GM19193 (cell line): ENCODE results near the gene LRRC74B.

ENCODE experiments used
- POLR2A ChIP-seq: IDR thresholded peaks from 4 replicates; pipeline ENCODE4 v1.6.1; 2011; ENCODE audit not compliant: insufficient read depth, insufficient read length; ENCODE audit errors: extremely low read depth

Gene LRRC74B

GRCh38 chr22:21038405-21038804 is 7.3 kb upstream of the LRRC74B start:
- no peak for TF ChIP-seq POLR2A

GRCh38 chr22:21041937-21042336 is 3.8 kb upstream of the LRRC74B start:
- TF ChIP-seq POLR2A, result no peak

GRCh38 chr22:21042978-21043859 is 2.5 kb upstream of the LRRC74B start:
- no peak for TF ChIP-seq POLR2A

- TF ChIP-seq POLR2A, result no peak
These were observed 1.7 kb upstream of the LRRC74B start for GRCh38 chr22:21043860-21044535.

GRCh38 chr22:21044931-21045584 is 688 bp upstream of the LRRC74B start:
- TF ChIP-seq POLR2A, result no peak

GRCh38 chr22:21047035-21047661 is 1.4 kb downstream of the LRRC74B start:
- no peak for TF ChIP-seq POLR2A

GRCh38 chr22:21047730-21048129 is 2.0 kb downstream of the LRRC74B start:
- TF ChIP-seq POLR2A, result no peak

GRCh38 chr22:21051145-21051830 is 5.5 kb downstream of the LRRC74B start:
- no peak for TF ChIP-seq POLR2A

- no peak for TF ChIP-seq POLR2A
These were observed 6.2 kb downstream of the LRRC74B start for GRCh38 chr22:21051831-21052400.

- no peak for TF ChIP-seq POLR2A
These were observed 7.1 kb downstream of the LRRC74B start for GRCh38 chr22:21052715-21053459.

- TF ChIP-seq POLR2A, result no peak
These were observed 8.4 kb downstream of the LRRC74B start for GRCh38 chr22:21054046-21054713.

- TF ChIP-seq POLR2A, result no peak
These were observed 9.2 kb downstream of the LRRC74B start for GRCh38 chr22:21054714-21055563.

GRCh38 chr22:21055564-21055834 is 9.8 kb downstream of the LRRC74B start:
- no peak for TF ChIP-seq POLR2A

- no peak for TF ChIP-seq POLR2A
These were observed 10.2 kb downstream of the LRRC74B start for GRCh38 chr22:21055880-21056319.
